ENCODE results near the gene BCR.

- TF ChIP-seq CTCF (IDR thresholded peaks at IDR 0.05; ENCODE audit: poor library complexity) = no peak
- no peak for TF ChIP-seq EZH2phosphoT487 (IDR thresholded peaks at IDR 0.05; ENCODE audit: low read depth, severe bottlenecking, unreplicated experiment)
Observed at GRCh38 chr22:23132376-23133091, 47.8 kb upstream of the BCR start.

All from hepatocyte (in vitro differentiated cells).